GM18507 (cell line): ENCODE data around the gene SESN1.

Experiments
- DNase-seq: peaks from one replicate; pipeline ENCODE4 v3.0.0; 2011; ENCODE audit warnings: low read depth; ENCODE audit not compliant: insufficient read length; ENCODE audit errors: extremely low spot score
- FAIRE-seq: peaks from 2 replicates; lab custom pipeline; 2011; peaks lifted over from hg19 to GRCh38; lab: Jason Lieb, UNC

SESN1 gene

DNA sequence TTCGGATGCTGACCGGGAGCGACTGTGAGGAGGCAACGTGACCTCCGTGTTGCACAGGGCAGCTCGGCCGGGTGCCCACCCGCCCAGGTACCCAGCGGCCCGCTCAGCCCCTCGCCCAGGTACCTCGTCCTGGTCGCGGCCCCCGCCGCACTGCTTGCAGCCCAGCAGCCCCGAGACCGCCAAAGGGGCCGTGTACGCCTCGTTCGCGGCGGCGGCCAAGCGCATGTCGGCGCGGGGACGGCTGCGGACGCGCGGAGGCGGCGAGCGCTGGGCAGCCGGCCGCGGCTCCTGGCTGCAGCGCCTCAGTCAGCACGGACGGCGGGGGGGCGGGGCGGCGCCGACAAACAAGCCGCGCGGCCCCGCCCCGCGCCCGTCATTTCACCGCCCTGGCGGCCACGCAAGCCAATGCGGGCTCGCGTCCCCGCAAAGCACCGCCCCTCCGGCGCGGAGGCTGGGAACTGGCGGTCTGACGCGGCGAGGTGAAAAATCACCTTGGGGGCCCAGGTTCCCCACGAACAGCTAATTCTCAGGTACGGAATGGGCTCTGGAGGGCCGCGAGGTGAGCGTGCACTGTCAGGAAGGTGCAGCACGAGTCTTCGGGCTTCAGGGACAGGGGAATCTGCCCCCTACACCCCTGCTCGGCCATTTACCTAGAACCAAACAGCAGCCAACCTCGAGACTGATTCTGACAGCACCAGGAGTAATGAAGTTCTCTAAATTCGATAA lies 85.2 kb downstream of the SESN1 start:
- DNase-seq (peak; percentile 54), FAIRE-seq (peak; percentile 82)

GRCh38 chr6:109008537-109009235 lies 86.0 kb downstream of the SESN1 start:
- peak; percentile 69 for FAIRE-seq
- DNase-seq, result no peak

DNA sequence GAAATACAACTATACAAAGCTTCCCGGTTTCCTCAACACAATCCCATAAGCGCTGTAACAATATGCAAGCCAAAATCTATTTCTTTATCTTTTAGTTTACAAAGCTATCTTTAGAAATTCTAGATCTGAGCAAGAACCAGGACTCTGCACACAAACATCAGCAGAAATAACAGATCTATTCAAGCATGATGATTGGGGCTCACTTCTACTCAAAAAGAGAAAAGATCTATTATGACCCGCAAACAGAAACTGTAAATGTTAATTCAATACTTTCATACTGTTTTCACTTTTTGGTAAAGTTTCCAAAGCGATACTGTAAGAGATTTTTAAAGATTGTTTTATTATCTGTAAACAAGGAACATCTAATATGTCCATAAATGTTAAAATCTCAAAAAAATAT lies 86.6 kb downstream of the SESN1 start:
- FAIRE-seq (peak; percentile 76), DNase-seq (no peak)

- no peak for DNase-seq
- no peak for FAIRE-seq
Measured at GRCh38 chr6:109007521-109007920, 87.1 kb downstream of the SESN1 start.

- DNase-seq (no peak), FAIRE-seq (no peak)
Measured at GRCh38 chr6:109006818-109007217, 87.8 kb downstream of the SESN1 start.

GRCh38 chr6:109002882-109003281 lies 91.8 kb downstream of the SESN1 start:
- no peak for DNase-seq
- FAIRE-seq, result no peak

DNA sequence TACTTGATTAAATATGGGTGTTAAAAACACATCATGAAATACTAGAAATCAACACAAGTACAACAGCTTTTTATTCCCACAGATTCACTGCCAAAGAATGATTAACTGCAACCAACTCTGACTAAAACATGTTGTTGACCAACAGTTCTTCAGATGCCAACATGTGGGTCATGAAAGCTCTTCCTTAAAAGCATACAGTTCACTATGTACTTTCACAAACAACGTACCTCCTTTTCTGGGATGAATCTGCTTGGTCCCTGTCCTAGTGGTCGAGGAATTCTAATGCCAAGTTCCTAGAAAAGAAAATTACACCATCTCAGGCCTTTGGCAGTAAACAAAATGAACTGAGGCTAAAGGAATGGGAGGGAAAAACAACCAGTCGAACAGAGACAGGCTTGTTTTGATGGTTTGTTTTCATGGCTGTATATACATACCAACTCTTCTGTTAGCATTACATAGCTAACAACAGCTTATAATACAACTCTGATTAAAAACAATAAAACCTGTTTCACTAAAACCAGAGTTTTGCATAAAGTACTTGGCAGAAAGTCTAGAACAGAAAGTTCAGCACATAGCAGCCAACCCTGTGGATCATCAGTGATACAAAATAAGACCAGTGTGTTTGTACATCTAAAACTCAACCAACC lies 92.5 kb downstream of the SESN1 start:
- no peak for DNase-seq
- no peak for FAIRE-seq

GRCh38 chr6:109001291-109001894 lies 93.3 kb downstream of the SESN1 start:
- no peak for FAIRE-seq

DNA sequence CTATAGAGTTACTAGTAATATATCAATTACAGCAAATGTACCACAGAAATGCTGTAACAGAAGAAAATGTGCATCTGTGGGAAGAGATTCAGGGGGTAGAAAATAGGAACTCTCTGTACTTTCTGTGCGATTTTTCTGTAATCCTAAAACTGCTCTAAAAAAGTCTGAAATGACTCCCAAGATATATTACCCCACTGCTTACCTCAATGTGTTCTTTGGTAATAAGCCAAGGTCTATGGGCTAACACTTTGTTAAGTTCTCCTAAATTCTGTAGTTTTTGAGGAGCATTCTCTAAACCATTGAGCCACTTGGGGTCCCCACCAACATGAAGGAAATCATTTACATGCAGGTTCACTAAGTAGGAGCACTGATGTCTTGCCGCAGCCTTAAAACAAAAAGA lies 94.4 kb downstream of the SESN1 start:
- FAIRE-seq (no peak), DNase-seq (no peak)

More at GRCh38 chr6:109001291-109001894, 93.3 kb downstream of the SESN1 start:
- no peak for DNase-seq

GRCh38 chr6:108999428-108999827 lies 95.2 kb downstream of the SESN1 start:
- no peak for DNase-seq
- FAIRE-seq, result no peak

DNA sequence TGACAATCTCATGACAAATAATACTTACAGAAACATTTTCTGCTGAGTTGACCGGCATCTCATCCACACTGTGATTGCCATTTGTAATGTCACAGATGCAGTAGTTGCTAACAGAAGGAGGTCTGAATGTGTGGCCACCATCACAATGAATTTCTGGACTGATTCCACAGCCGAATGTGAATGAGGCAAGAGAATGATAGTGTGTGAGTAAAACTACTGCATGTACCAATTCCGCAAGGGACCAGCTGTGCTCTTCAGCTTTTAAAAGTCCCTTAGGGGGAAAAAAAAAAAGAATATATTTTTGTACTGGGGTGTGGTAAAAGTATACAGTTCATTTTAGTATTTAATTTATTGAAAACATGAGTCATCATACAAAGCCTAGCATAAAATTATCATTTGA lies 96.2 kb downstream of the SESN1 start:
- DNase-seq (no peak), FAIRE-seq (no peak)

DNA sequence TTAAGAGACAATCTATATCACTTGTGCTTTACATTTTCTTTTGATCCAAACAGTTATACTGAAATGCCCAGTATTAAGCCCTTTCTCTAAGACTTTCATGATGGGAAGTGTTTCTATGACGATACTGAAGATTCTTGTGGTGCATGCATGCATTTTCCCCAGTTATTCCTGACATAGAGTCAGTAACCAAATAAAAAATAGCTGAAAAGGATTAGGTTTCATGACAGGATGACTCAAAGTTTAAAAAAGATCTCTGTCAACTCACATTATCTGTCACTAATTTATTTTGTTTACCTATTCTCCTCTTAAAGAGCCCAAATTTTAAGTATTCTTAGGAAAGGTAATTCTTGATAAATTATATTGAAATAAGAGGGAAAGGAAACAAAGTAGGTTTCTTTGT lies 98.4 kb downstream of the SESN1 start:
- no peak for DNase-seq
- FAIRE-seq, result no peak

- DNase-seq (no peak), FAIRE-seq (no peak)
Measured at GRCh38 chr6:108995296-108995695, 99.3 kb downstream of the SESN1 start.

DNA sequence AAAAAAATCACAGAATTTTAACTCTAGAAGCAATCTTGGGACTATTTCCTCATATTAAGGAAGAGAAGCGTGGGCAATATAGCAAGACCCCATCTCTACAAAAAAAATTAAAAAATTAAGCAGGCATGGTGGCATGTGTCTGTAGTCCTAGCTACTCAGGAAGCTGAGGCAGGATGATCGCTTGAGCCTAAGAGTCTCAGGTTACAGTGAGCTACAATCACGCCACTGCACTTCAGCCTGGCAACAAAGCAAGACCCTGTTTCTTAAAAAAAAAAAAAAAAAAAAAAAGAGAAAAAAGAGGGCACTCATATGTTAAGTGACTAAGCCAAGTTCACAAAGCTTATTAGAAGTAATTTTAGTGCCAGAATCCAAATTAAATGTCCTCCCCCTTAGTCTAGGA lies 100.8 kb downstream of the SESN1 start:
- FAIRE-seq (no peak), DNase-seq (no peak)

GRCh38 chr6:108989700-108990099 lies 104.9 kb downstream of the SESN1 start:
- no peak for DNase-seq
- FAIRE-seq, result no peak

DNA sequence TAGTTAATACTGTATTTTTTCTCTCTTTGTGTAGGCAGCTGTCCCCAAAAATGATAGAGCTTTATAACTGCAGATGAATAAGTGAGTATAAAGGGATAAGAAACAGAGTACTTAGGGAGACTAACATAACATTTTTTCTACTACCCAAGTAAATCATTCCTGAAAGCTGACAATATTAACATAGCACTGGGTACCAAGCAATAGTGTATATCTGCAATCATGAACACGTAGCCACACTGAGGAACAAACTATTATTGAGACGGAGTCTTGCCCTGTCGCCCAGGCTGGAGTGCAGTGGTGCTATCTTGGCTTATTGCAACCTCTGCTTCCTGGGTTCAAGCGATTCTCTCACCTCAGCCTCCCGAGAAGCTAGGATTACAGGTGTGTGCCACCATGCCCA lies 105.9 kb downstream of the SESN1 start:
- no peak for FAIRE-seq
- no peak for DNase-seq

GRCh38 chr6:108988296-108988695 lies 106.3 kb downstream of the SESN1 start:
- FAIRE-seq (no peak), DNase-seq (no peak)

- FAIRE-seq (no peak), DNase-seq (no peak)
Measured at GRCh38 chr6:108987156-108987555, 107.5 kb downstream of the SESN1 start.

DNA sequence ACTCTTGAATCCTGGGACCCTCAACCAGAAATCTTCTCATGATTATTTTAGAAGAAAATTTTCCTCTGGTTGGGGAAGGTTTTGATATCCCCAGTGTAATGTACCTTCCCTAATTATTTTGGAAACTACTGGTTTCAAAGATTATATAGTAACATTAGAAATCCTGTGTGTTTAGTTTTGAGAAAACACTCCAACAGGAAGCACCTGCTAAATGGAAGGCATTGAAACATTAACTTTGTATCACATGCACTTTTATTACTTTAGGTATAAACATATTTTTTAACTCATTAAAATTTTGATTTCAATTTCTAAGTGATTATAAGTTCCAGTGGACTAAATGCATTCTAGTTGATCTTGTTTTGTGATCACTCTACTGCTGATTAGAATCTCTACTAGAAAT lies 109.3 kb downstream of the SESN1 start:
- DNase-seq (no peak), FAIRE-seq (no peak)

- no peak for FAIRE-seq
Measured at GRCh38 chr6:108983151-108983550, 111.5 kb downstream of the SESN1 start.

More at GRCh38 chr6:108983151-108983550, 111.5 kb downstream of the SESN1 start:
- no peak for DNase-seq
